ENCODE data around the gene MTA3. TPM values are rescaled to one million over a fixed set of nuclear protein-coding genes. Genes with fewer than 3 reads are reported as not detected.

Gene MTA3
- total RNA-seq, 2 donors from 2014 or later = 23.0 to 30.8 TPM

- ATAC-seq (ENCODE audit: insufficient number of reproducible peaks, low FRiP score, low read depth) (no peak), DNase-seq (ENCODE audit: low spot score) (no peak)
- Histone ChIP-seq H3K9me3 (no peaks in the 10 kb centered on the region), H3K4me3 (no peak overlapping the region), H3K36me3 (no peaks in the 10 kb centered on the region), H3K27ac (no peak overlapping the region), H3K4me1 (ENCODE audit: control insufficient read depth in 1 of 2, low read depth in 2 of 2) (no peaks in the 10 kb centered on the region), H3K27me3 (replicated peaks; ENCODE audit: insufficient read depth) (no peaks in the 10 kb centered on the region)
- TF ChIP-seq CTCF (IDR thresholded peaks at IDR 0.05) = no peak
These were observed 193.1 kb downstream of the MTA3 start for GRCh38 chr2:42761554-42761953.

- ATAC-seq (ENCODE audit: insufficient number of reproducible peaks, low FRiP score, low read depth) = no peak
- Histone ChIP-seq H3K4me1 (ENCODE audit: control insufficient read depth in 1 of 2, low read depth in 2 of 2) (no peaks in the 10 kb centered on the region), H3K27me3 (replicated peaks; ENCODE audit: insufficient read depth) (no peaks in the 10 kb centered on the region), H3K9me3 (no peaks in the 10 kb centered on the region), H3K4me3 (no peak overlapping the region), H3K36me3 (no peaks in the 10 kb centered on the region), H3K27ac (no peak overlapping the region)
- TF ChIP-seq CTCF (IDR thresholded peaks at IDR 0.05) = no peak
- DNase-seq (ENCODE audit: low spot score) = no peak
These were observed 193.7 kb downstream of the MTA3 start for GRCh38 chr2:42762155-42762554.

- ATAC-seq (ENCODE audit: insufficient number of reproducible peaks, low FRiP score, low read depth) = no peak
- TF ChIP-seq CTCF (IDR thresholded peaks at IDR 0.05) = no peak
- H3K27me3 ChIP-seq (replicated peaks; ENCODE audit: insufficient read depth) = no peaks in the 10 kb centered on the region
These were observed 194.7 kb downstream of the MTA3 start for GRCh38 chr2:42762823-42763804.

GRCh38 chr2:42764096-42764495, 195.7 kb downstream of the MTA3 start, which contains the start of gene OXER1:
Gene OXER1, minus strand, starts transcription at chr2:42764135. Its CDS starts 73 bp downstream, at chr2:42764062.
- H3K27ac ChIP-seq = no peak within 1 kb of the TSS
- H3K27me3 ChIP-seq (replicated peaks; ENCODE audit: insufficient read depth) = no peaks in the 10 kb centered on the region
- ATAC-seq (ENCODE audit: insufficient number of reproducible peaks, low FRiP score, low read depth) (no peak), DNase-seq (ENCODE audit: low spot score) (no peak)
- H3K36me3 ChIP-seq = no peaks in the 10 kb centered on the region
- H3K4me1 ChIP-seq (ENCODE audit: control insufficient read depth in 1 of 2, low read depth in 2 of 2) = no peaks in the 10 kb centered on the region
- H3K4me3 ChIP-seq = no peak within 1 kb of the TSS
- H3K9me3 ChIP-seq = no peaks in the 10 kb centered on the region
- TF ChIP-seq CTCF (IDR thresholded peaks at IDR 0.05) = no peak

More at GRCh38 chr2:42762823-42763804, 194.7 kb downstream of the MTA3 start:
- no peak for DNase-seq (ENCODE audit: low spot score)
- H3K4me3 ChIP-seq = no peak overlapping the region
- no peak overlapping the region for H3K27ac ChIP-seq
- H3K9me3 ChIP-seq = no peaks in the 10 kb centered on the region
- H3K36me3 ChIP-seq = no peaks in the 10 kb centered on the region
- H3K4me1 ChIP-seq (ENCODE audit: control insufficient read depth in 1 of 2, low read depth in 2 of 2) = no peaks in the 10 kb centered on the region

- Histone ChIP-seq H3K4me1 (ENCODE audit: control insufficient read depth in 1 of 2, low read depth in 2 of 2) (no peaks in the 10 kb centered on the region), H3K36me3 (no peaks in the 10 kb centered on the region), H3K9me3 (no peaks in the 10 kb centered on the region), H3K27me3 (replicated peaks; ENCODE audit: insufficient read depth) (no peaks in the 10 kb centered on the region), H3K4me3 (no peak overlapping the region), H3K27ac (no peak overlapping the region)
- TF ChIP-seq CTCF (IDR thresholded peaks at IDR 0.05) = no peak
- no peak for DNase-seq (ENCODE audit: low spot score)
- ATAC-seq (ENCODE audit: insufficient number of reproducible peaks, low FRiP score, low read depth) = no peak
These were observed 196.5 kb downstream of the MTA3 start for GRCh38 chr2:42764901-42765300.
